ENCODE measurements around the gene TOX2.
"Not testable (repeated sequence)": the region's sequence is repeated elsewhere in the genome, so short reads cannot be mapped to it uniquely, and the experiment has no call there.

Gene TOX2

GRCh38 chr20:44039147-44039546, 124.5 kb downstream of the TOX2 start:
- no peak for DNase-seq

DNA sequence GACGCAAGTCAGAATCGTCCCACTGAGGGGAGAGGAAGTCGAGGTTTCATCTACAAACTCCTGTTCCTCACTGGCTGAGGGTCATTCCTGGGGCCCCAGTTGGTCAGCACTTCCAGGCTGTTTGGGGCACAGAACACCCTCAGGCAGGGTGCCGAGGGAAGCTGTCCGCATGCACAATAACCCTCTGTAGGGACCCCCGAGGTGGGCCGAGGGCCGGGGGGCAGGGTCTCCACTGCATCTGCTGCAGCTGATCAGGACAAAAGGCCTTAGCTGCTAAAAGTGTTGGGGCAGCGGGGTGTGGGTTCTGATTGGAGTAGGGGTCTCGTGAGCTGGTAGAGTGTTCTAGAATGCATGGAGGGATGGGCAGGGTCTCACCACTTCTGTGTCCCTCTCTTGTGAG, 125.1 kb downstream of the TOX2 start:
- DNase-seq: no peak

- DNase-seq: no peak
Measured at GRCh38 chr20:44040202-44040915, 125.7 kb downstream of the TOX2 start.

GRCh38 chr20:44041001-44041400, 126.3 kb downstream of the TOX2 start:
- DNase-seq: no peak

DNA sequence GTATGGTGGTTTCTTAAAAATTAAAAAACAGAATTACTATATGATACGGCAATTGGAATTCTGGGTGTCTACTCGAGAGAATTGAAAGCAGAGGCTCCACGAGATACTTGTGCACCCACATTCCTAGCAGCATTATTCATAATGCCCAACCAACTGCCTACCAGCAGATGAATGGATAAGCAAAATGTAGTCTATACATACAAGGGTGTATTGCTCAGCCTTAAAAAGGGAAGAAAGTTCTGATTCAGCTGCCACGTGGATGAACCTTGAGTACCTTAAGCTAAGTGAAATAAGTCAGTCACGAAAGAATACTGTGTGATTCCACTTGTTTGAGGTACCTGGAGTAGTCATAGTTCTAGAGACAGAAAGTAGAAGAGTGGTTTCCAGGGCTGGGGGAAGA, 130.1 kb downstream of the TOX2 start:
- DNase-seq: not testable (repeated sequence)

- no peak for DNase-seq
Measured at GRCh38 chr20:44050327-44050726, 135.7 kb downstream of the TOX2 start.

DNA sequence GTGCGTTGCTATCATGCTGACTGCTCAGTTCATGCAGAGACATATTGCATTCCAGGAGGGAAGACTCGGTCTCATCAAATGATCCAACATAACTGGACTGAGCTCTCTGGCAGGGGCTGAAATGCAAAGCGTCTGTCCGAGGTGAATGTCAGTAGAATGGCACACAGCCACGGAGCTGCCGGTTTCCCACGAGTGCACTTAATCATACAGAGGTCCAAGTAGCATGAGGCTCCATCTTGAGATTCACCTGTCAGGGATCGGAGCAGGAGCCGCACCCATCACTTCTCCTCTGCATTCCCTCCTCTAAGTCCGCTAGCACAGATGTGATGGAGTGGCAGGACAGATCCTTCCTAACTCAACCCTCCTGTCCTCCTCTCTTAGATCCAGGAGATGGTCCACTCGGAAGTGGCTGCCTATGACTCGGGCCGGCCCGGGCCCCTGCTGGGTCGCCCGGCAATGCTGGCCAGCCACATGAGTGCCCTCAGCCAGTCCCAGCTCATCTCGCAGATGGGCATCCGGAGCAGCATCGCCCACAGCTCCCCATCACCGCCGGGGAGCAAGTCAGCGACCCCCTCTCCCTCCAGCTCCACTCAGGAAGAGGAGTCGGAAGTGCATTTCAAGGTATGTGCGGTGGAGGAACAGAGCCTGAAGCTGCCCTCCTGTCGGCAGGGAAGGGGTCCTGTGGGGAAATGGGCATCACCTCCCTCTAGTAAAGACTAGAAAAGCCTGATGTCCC, 136.4 kb downstream of the TOX2 start:
- no peak for DNase-seq

- DNase-seq: no peak
Measured at GRCh38 chr20:44051661-44052000, 137.0 kb downstream of the TOX2 start.

- DNase-seq: no peak
Measured at GRCh38 chr20:44052166-44052565, 137.5 kb downstream of the TOX2 start.

- DNase-seq: no peak
Measured at GRCh38 chr20:44053046-44053445, 138.4 kb downstream of the TOX2 start.

GRCh38 chr20:44054118-44054517, 139.5 kb downstream of the TOX2 start:
- no peak for DNase-seq

DNA sequence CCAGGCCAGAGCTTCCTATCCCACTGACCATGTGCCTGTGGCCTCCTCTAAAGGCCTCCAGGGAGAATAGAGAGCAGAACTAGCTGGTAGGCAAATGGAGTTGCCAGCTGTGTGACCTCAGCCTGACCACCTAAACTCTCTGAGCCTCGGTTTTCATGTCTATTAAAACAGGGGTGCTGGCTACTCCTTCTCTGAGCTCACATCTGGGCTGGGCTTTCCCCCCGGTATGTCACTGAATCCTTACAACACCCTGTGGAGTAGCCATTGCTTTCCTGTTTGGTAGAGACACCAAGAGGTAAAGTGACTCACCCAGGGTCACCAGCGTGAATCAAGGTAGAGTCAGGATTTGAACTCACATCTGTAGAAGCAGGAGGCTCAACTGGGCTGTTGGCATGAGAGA, 140.2 kb downstream of the TOX2 start:
- DNase-seq: no peak

DNA sequence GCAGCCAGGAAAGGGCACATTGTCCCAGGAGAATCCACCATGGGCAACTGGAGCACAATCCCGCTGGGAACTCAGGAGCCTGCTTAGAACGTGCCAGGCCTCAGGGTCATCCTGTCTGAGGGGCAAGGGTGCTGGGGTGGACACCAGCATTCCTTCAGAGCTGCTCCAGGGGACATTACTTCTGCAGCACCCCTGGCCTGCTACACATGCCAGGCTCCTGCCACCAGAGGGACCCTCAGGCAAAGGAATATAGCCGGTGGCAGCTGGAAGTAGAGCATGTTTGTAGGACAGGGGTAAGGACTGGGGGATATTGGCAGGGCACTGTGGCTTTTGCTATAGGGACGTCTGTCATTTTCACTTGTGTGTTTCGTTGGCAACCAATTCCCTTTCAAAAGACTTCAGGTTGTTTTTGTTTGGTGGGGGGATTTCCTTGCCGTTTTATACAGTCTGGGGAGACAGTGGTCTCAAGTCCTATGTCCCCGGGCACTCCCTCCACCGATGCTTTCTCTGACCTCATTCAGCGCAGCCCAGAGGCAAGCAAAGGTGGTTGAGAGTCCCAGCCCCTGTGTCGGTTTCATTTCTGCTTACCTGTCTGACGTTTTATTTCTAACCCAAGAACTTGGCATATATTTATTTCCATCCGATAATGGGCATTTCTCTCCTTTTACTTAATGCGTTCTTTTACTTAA, 141.5 kb downstream of the TOX2 start:
- DNase-seq: no peak

GRCh38 chr20:44057698-44058675, 143.3 kb downstream of the TOX2 start:
- DNase-seq: no peak

- no peak for DNase-seq
Measured at GRCh38 chr20:44064501-44065400, 150.1 kb downstream of the TOX2 start.

- DNase-seq: no peak
Measured at GRCh38 chr20:44065401-44066340, 151.0 kb downstream of the TOX2 start.

DNA sequence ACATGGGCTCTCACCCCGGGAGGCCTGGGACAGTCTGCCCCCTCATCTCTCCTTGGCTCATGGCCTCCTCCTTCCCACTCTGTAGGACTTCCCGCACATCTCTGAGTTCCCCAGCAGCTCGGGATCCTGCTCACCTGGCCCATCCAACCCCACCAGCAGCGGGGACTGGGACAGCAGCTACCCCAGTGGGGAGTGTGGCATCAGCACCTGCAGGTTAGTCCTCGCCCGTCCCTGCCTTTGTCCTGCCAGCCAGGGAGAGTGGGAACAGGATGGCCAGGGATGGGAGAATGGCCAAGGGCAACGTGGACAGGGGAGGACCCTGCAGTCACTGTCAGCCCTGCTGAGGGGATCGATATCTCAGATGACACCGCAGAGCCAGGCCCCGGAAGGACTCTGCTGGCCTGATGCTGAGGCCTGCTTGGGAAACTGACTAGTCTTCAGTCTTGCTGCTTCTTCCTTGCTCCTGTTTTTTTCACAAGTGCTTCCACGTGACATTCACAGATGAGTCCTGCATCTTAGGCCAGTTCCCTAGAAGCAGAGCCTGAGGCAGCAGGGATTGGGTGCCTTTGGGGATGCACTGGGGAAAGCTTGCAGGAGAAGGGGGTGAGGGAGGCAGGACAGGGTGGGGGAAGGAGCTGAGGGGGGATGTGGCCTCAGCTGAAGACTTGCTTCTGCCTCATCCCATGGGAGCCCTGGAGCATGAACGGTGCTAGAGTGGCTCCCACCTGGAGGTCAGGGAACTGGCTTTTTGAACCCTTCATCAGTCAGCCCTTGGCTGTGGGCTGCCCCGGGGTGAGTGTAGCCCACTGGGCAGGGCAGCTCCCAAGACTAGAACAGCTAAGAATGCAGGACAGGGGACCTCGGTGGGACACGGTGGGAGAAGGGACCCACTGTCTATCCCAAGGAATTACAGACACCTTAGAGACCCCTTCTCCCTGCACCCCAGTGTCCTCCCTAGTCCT, 152.3 kb downstream of the TOX2 start:
- no peak for DNase-seq

DNA sequence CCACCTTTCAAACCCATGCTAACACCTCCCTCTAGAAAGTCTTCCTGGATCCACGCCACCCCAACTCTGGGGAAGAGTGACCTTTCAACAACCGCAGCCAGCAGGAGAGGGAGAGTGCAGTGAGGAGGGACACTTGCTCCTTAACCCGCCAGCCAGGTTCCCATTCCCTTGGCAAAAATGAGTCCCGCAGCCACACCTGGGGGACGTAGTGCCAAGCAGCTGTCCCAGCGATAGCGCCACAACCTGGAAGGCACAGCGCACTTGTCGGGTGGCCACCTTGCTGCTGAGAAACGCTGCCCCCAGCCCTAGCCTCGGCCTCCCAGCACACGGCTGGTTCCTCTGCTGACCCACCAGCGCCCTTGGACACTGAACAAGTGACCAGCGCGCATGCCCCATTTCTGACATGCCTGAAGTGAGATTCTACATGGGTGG, 153.0 kb downstream of the TOX2 start:
- no peak for DNase-seq

All from NCI-H146 (cell line).